Hippocampal formation (tissue), 2 donors: ENCODE data around the gene SEMA5A.
A peak's percentile ranks its signal among the peaks of the same experiment; 100 is the strongest.

Source experiments
- DNase-seq, 2 donors: peaks; one replicate each; lab custom pipeline; 2025; lab: John Stamatoyannopoulos, UW

SEMA5A gene

GRCh38 chr5:9331372-9331771 is 214.5 kb downstream of the SEMA5A start:
- no peak for DNase-seq

GRCh38 chr5:9329125-9329524 is 216.8 kb downstream of the SEMA5A start:
- no peak for DNase-seq

- no peak for DNase-seq
Observed at GRCh38 chr5:9325549-9325948, 220.3 kb downstream of the SEMA5A start.

GRCh38 chr5:9324348-9325077 is 221.4 kb downstream of the SEMA5A start:
- no peak for DNase-seq

GRCh38 chr5:9320652-9321051 is 225.2 kb downstream of the SEMA5A start:
- no peak for DNase-seq

GRCh38 chr5:9318031-9318430 is 227.8 kb downstream of the SEMA5A start:
- DNase-seq, result no peak

- no peak for DNase-seq
Observed at GRCh38 chr5:9316733-9317132, 229.1 kb downstream of the SEMA5A start.

GRCh38 chr5:9316041-9316440 is 229.8 kb downstream of the SEMA5A start:
- DNase-seq, result no peak

GRCh38 chr5:9314558-9314957 is 231.3 kb downstream of the SEMA5A start:
- DNase-seq, result no peak

GRCh38 chr5:9313751-9314150 is 232.1 kb downstream of the SEMA5A start:
- DNase-seq, result no peak

- DNase-seq, result no peak
Observed at GRCh38 chr5:9307150-9307549, 238.7 kb downstream of the SEMA5A start.

GRCh38 chr5:9302218-9302617 is 243.7 kb downstream of the SEMA5A start:
- no peak for DNase-seq

GRCh38 chr5:9301200-9301599 is 244.7 kb downstream of the SEMA5A start:
- DNase-seq, result no peak

GRCh38 chr5:9297134-9297533 is 248.7 kb downstream of the SEMA5A start:
- no peak for DNase-seq

- no peak for DNase-seq
Observed at GRCh38 chr5:9295466-9295801, 250.4 kb downstream of the SEMA5A start.

GRCh38 chr5:9294793-9295465 is 250.9 kb downstream of the SEMA5A start:
- no peak for DNase-seq

GRCh38 chr5:9288234-9288633 is 257.6 kb downstream of the SEMA5A start:
- peak; percentile 13 to 23 for DNase-seq

GRCh38 chr5:9284781-9285307 is 261.0 kb downstream of the SEMA5A start:
- no peak for DNase-seq

- no peak for DNase-seq
Observed at GRCh38 chr5:9284272-9284671, 261.6 kb downstream of the SEMA5A start.

GRCh38 chr5:9283473-9283872 is 262.4 kb downstream of the SEMA5A start:
- no peak for DNase-seq

GRCh38 chr5:9283021-9283420 is 262.9 kb downstream of the SEMA5A start:
- DNase-seq, result no peak

GRCh38 chr5:9282211-9282610 is 263.7 kb downstream of the SEMA5A start:
- DNase-seq, result no peak

- no peak for DNase-seq
Observed at GRCh38 chr5:9279774-9280173, 266.1 kb downstream of the SEMA5A start.
